Left lung (tissue), 10 donors: Measurements from ENCODE around the gene ERCC4. TPM values are rescaled to one million over a fixed set of nuclear protein-coding genes. Genes with fewer than 3 reads are reported as not detected.

Experiments
- ATAC-seq: fragments of 200-7000 bp; cut with Tn5 transposase; one replicate; pipeline ENCODE4 v1.9.1; 2020; ENCODE audit warnings: moderate library complexity
- DNase-seq, 4 donors: peaks; one replicate each; pipeline ENCODE4 v3.0.0-alpha.2; 2013 to 2020
- H3K27ac ChIP-seq, 2 donors: fragments of 200-600 bp; sonication (generic) in 1 of 2; one replicate each; pipeline versions ENCODE4 v1.5.0 to v1.8.0; 2020 to 2021
- H3K27me3 ChIP-seq, 2 donors: fragments of 200-600 bp; sonication (generic) in 1 of 2; one replicate each; pipeline versions ENCODE4 v1.5.0 to v1.8.0; 2020 to 2021
- H3K36me3 ChIP-seq, 2 donors: fragments of 200-600 bp; sonication (generic) in 1 of 2; one replicate each; pipeline versions ENCODE4 v1.5.0 to v1.8.0; 2020 to 2021
- H3K4me1 ChIP-seq, 2 donors: fragments of 200-600 bp; one replicate each; pipeline ENCODE4 v1.8.0; 2021
- H3K4me3 ChIP-seq, 2 donors: fragments of 200-600 bp; sonication (generic) in 1 of 2; one replicate each; pipeline versions ENCODE4 v1.5.0 to v1.8.0; 2020 to 2021; ENCODE audit warnings: mild to moderate bottlenecking in 1 of 2
- H3K9me3 ChIP-seq, 2 donors: fragments of 200-600 bp; sonication (generic) in 1 of 2; one replicate each; pipeline versions ENCODE4 v1.5.0 to v1.8.0; 2020 to 2021
- intact Hi-C, 2 donors: fragments of 100-400 bp; cut with DNase I; formaldehyde crosslinking; loops; one replicate each; pipeline versions ENCODE4 v1.11.2 to v1.14.2; 2022
- polyA plus RNA-seq, 6 donors: library from polyadenylated mRNA; unstranded; fragments of 120-200 nt; gene quantifications; one replicate each; pipeline ENCODE4 v1.2.1, GENCODE V29; 2013; ENCODE audit not compliant: insufficient read length in 6 of 6
- total RNA-seq, 2 donors: library from RNA; stranded (reverse); fragmentation: NEBNext Ultra II Directional; extraction: Animal tissue kit (Norgen Biotek cat#: 25700); gene quantifications; one replicate each; pipeline ENCODE4 v1.2.1, GENCODE V29; 2021
- TF ChIP-seq, protein P1 (sequence below), 2 donors: fragments of 200-600 bp; sonication (generic) in 1 of 2; IDR thresholded peaks; one replicate each; pipeline versions ENCODE4 v1.5.0 to v1.8.0; 2021; ENCODE audit warnings: antibody characterized with exemption in 2 of 2
- donor health status: DM: no; HTN: yes; CAD: no.
- donor health status: DM: no; HTN: no; CAD: no.

The ERCC4 gene
- total and polyA plus RNA-seq, 8 donors: 10.7 to 20.1 (median 16.4) TPM

GRCh38 chr16:13984794-13985193 is 64.8 kb downstream of the ERCC4 start:
- Histone ChIP-seq H3K4me3 (no peak overlapping the region), H3K4me1 (no peaks in the 10 kb centered on the region), H3K9me3 (peaks cover 0 to 11% of the 10 kb centered on the region in 2 donors), H3K36me3 (no peaks in the 10 kb centered on the region), H3K27me3 (no peaks in the 10 kb centered on the region), H3K27ac (no peak overlapping the region)
- TF ChIP-seq, protein P1, sequence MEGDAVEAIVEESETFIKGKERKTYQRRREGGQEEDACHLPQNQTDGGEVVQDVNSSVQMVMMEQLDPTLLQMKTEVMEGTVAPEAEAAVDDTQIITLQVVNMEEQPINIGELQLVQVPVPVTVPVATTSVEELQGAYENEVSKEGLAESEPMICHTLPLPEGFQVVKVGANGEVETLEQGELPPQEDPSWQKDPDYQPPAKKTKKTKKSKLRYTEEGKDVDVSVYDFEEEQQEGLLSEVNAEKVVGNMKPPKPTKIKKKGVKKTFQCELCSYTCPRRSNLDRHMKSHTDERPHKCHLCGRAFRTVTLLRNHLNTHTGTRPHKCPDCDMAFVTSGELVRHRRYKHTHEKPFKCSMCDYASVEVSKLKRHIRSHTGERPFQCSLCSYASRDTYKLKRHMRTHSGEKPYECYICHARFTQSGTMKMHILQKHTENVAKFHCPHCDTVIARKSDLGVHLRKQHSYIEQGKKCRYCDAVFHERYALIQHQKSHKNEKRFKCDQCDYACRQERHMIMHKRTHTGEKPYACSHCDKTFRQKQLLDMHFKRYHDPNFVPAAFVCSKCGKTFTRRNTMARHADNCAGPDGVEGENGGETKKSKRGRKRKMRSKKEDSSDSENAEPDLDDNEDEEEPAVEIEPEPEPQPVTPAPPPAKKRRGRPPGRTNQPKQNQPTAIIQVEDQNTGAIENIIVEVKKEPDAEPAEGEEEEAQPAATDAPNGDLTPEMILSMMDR (IDR thresholded peaks at IDR 0.05): no peak
- intact Hi-C loops: no loop called here
- DNase-seq: no peak
- ATAC-seq: no peak

- Histone ChIP-seq H3K27me3 (no peaks in the 10 kb centered on the region), H3K4me1 (no peaks in the 10 kb centered on the region), H3K4me3 (no peak overlapping the region), H3K27ac (no peak overlapping the region), H3K9me3 (no peaks in the 10 kb centered on the region), H3K36me3 (no peaks in the 10 kb centered on the region)
- DNase-seq (no peak), ATAC-seq (no peak)
- TF ChIP-seq, protein P1 (IDR thresholded peaks at IDR 0.05): no peak
- intact Hi-C loops: no loop called here
Measured at GRCh38 chr16:13988038-13988437, 68.1 kb downstream of the ERCC4 start.

DNA sequence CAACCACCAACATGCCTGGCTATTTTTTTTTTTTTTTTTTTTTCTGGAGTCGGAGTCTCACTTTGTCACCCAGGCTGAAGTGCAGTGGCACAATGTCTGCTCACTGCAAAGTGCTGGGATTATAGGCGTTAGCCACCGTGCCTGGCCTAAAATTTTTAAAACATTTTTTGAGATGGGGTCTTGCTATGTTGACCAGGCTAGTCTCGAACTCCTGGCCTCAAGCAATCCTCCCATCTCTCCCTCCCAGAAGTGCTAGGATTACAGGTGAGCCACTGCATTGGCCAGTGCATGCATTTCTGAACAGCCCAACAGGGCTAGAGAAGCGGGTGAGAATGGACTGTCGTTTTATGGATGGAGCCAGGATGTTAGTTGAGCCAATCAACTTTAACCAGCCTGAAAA is 72.4 kb downstream of the ERCC4 start:
- H3K4me3 ChIP-seq: no peak overlapping the region
- TF ChIP-seq, protein P1 (IDR thresholded peaks at IDR 0.05): no peak
- H3K27ac ChIP-seq: no peak overlapping the region
- intact Hi-C loops: no loop called here
- DNase-seq (no peak), ATAC-seq (no peak)
- no peaks in the 10 kb centered on the region for H3K9me3 ChIP-seq
- no peaks in the 10 kb centered on the region for H3K27me3 ChIP-seq
- H3K36me3 ChIP-seq: no peaks in the 10 kb centered on the region
- H3K4me1 ChIP-seq: no peaks in the 10 kb centered on the region

DNA sequence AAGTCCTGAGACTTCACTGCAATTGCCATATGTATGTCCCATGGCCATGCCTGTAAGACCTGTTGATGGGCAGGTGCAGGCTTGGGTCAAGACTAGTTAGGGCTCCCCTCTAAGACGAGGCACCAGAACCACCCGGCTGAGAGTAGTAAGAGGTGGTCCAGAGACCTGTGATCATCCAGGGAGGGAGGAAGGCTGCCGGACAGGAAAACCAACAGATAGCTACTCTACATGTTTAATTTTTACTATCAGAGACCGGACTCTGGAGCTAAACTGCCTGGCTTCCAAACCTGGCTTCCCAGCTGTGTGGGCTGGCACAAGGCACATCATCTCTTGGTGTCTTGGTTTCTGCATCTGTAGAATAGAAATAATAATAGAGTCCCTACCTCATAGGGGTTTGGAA is 73.0 kb downstream of the ERCC4 start:
- Histone ChIP-seq H3K9me3 (no peaks in the 10 kb centered on the region), H3K27ac (no peak overlapping the region), H3K4me3 (no peak overlapping the region), H3K36me3 (no peaks in the 10 kb centered on the region), H3K27me3 (no peaks in the 10 kb centered on the region), H3K4me1 (no peaks in the 10 kb centered on the region)
- TF ChIP-seq, protein P1 (IDR thresholded peaks at IDR 0.05): no peak
- intact Hi-C loops: no loop called here
- DNase-seq: no peak
- no peak for ATAC-seq

GRCh38 chr16:13994239-13995106 is 74.5 kb downstream of the ERCC4 start:
- TF ChIP-seq, protein P1 (IDR thresholded peaks at IDR 0.05): no peak
- Histone ChIP-seq H3K4me3 (no peak overlapping the region), H3K4me1 (no peaks in the 10 kb centered on the region)

More at GRCh38 chr16:13994239-13995106, 74.5 kb downstream of the ERCC4 start:
- Histone ChIP-seq H3K9me3 (no peaks in the 10 kb centered on the region), H3K27ac (no peak overlapping the region), H3K36me3 (no peaks in the 10 kb centered on the region), H3K27me3 (no peaks in the 10 kb centered on the region)
- intact Hi-C loops: no loop called here
- DNase-seq (peak in 1 of 4 donors; percentile 9), ATAC-seq (no peak)
